ENCODE measurements around the gene PIK3R6.

Gene PIK3R6, protein sequence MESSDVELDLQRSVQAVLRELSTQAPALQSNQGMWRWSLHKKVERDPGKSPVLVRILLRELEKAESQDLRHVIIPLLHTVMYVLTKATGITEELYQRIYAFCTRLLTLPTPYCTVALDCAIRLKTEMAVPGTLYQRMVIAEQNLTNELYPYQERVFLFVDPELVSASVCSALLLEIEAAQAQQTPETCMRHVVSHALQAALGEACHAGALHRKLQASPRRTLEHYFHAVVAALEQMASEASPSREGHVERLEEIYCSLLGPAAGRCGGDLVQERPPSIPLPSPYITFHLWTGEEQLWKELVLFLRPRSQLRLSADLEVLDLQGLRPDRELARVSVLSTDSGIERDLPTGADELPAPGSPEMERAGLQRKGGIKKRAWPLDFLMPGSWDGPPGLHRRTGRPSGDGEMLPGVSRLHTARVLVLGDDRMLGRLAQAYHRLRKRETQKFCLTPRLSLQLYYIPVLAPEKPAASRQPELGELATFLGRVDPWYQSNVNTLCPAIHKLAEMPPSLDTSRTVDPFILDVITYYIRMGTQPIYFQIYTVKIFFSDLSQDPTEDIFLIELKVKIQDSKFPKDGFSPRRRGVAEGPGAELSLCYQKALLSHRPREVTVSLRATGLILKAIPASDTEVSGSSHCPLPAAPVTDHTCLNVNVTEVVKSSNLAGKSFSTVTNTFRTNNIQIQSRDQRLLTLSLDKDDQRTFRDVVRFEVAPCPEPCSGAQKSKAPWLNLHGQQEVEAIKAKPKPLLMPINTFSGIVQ

DNA sequence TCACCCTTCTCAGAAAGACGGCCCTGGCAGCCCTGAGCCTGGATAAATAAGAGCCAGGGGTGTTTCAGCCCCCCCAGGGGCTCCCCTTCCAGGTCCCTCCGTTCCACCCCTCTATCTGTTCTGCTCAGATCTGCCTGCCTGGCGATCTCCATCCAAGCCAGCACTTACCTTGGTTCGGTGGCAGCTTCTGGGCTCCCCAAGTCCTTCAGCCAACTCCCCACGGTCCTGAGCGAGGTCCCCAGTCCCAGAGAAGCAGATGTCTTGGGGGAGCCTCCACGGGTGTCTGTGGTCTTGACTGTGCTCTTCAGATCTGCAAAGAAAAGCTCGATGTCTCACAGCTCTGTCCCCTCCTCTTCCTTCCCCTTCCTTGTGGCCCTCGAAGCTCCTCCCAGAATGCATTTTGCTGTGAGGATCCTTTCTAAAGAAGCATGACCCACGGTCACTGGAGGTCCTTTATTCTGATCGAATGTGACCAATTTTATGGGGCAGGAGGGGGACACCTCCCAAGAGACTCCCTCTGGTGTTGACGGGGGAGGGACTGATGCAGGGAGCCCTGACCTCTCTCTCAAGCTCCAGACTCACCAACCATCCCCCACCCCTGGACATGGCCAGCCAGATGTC lies at the start of gene PIK3R6:
Gene PIK3R6 (minus strand): TSS at position 314 of the 621 bp plus-strand sequence. CDS start 17,880 bp downstream, outside the sequence.
- no peak within 1 kb of the TSS for H3K4me3 ChIP-seq (ENCODE audit: control insufficient read depth, low read depth, low read length)
- no peak for DNase-seq (ENCODE audit: low read depth)
- TF ChIP-seq, protein P1, sequence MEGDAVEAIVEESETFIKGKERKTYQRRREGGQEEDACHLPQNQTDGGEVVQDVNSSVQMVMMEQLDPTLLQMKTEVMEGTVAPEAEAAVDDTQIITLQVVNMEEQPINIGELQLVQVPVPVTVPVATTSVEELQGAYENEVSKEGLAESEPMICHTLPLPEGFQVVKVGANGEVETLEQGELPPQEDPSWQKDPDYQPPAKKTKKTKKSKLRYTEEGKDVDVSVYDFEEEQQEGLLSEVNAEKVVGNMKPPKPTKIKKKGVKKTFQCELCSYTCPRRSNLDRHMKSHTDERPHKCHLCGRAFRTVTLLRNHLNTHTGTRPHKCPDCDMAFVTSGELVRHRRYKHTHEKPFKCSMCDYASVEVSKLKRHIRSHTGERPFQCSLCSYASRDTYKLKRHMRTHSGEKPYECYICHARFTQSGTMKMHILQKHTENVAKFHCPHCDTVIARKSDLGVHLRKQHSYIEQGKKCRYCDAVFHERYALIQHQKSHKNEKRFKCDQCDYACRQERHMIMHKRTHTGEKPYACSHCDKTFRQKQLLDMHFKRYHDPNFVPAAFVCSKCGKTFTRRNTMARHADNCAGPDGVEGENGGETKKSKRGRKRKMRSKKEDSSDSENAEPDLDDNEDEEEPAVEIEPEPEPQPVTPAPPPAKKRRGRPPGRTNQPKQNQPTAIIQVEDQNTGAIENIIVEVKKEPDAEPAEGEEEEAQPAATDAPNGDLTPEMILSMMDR (conservative IDR thresholded peaks at IDR 0.05; ENCODE audit: control insufficient read depth, insufficient read depth, low read depth, low read length), result no peak

DNA sequence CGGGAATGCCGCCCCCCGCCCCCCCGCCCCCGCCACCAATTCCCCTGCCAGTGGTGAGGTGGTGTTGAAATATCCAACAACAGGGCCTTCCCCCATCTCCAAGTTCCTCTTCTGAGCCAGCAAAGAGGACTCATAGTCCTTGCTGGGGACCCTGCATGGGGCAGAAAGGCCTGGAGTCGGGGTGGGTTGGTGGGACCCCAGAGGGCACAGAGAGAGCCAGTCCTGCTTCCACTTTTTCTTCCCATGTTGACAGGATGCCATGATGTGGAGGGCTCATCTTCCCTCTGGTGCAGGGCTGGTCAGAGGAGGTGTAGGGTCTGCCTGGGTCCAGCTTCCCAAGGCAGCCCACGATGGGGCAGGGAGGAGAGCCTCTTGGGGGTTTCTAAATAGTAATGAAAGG lies 49.0 kb upstream of the PIK3R6 start:
- TF ChIP-seq, protein P1 (conservative IDR thresholded peaks at IDR 0.05; ENCODE audit: control insufficient read depth, insufficient read depth, low read depth, low read length), result no peak
- H3K4me3 ChIP-seq (ENCODE audit: control insufficient read depth, low read depth, low read length), result no peak overlapping the region
- peak; percentile 29 for DNase-seq (ENCODE audit: low read depth)

DNA sequence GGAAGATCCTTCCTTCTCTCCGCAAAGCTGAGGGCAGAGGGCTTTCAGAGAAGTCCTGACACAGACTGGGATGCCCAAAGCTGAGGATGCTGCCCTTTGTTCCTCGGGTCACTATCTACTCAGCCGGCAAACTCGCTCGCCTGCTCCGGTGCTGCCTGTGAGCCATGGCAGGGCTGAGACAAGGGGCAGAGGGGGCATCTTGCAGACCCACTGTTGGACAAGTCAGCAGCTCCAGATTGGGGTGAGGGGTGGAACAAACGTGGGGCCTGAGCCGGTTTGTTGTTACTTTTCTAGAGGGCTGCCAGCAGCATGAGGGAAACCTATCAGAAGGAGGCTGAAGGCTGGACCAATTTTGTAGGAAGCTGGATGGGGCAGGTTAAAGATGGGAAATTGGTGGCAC lies 47.1 kb upstream of the PIK3R6 start:
- H3K4me3 ChIP-seq (ENCODE audit: control insufficient read depth, low read depth, low read length), result no peak overlapping the region
- TF ChIP-seq, protein P1 (conservative IDR thresholded peaks at IDR 0.05; ENCODE audit: control insufficient read depth, insufficient read depth, low read depth, low read length), result no peak
- DNase-seq (ENCODE audit: low read depth), result no peak

DNA sequence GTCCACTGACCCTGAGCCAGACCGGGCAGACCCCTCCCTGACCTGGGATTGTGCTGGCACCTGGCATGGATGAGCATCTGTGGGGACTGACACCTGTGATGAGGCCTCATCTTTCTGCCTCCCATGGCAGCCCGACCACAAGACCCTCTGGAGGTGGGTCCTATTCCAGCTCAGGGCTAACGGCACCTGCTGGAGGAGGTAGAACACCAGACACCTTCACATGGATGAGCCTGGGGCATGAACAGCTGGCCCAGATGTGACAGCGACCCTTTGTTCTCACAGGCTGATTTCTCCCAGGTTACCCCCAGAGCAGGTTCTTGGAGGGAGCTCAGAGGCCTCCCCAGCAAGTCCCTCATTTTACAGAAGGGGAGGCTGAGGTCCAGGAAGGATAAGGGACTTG lies 46.4 kb upstream of the PIK3R6 start:
- TF ChIP-seq, protein P1 (conservative IDR thresholded peaks at IDR 0.05; ENCODE audit: control insufficient read depth, insufficient read depth, low read depth, low read length), result no peak
- H3K4me3 ChIP-seq (ENCODE audit: control insufficient read depth, low read depth, low read length), result no peak overlapping the region
- no peak for DNase-seq (ENCODE audit: low read depth)

DNA sequence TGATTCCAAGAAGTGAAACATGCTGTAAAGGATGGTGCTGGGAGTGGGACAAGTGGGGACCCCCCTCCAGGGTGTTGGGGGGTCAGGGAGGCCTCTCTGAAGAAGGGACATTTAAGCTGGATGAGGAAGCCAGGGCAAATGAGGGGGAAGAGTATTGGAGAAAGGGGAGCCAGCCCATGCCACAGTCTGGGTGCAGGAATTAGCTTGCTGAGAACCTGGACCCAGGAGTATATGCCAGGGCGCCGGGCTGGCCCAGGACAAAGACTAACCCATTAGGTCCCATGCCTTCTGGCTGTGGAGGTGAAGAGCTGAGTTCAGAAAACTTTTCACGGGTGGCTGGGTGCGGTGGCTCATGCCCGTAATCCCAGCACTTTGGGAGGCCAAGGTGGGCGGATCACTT lies 45.6 kb upstream of the PIK3R6 start:
- no peak overlapping the region for H3K4me3 ChIP-seq (ENCODE audit: control insufficient read depth, low read depth, low read length)
- no peak for DNase-seq (ENCODE audit: low read depth)
- TF ChIP-seq, protein P1 (conservative IDR thresholded peaks at IDR 0.05; ENCODE audit: control insufficient read depth, insufficient read depth, low read depth, low read length), result no peak

DNA sequence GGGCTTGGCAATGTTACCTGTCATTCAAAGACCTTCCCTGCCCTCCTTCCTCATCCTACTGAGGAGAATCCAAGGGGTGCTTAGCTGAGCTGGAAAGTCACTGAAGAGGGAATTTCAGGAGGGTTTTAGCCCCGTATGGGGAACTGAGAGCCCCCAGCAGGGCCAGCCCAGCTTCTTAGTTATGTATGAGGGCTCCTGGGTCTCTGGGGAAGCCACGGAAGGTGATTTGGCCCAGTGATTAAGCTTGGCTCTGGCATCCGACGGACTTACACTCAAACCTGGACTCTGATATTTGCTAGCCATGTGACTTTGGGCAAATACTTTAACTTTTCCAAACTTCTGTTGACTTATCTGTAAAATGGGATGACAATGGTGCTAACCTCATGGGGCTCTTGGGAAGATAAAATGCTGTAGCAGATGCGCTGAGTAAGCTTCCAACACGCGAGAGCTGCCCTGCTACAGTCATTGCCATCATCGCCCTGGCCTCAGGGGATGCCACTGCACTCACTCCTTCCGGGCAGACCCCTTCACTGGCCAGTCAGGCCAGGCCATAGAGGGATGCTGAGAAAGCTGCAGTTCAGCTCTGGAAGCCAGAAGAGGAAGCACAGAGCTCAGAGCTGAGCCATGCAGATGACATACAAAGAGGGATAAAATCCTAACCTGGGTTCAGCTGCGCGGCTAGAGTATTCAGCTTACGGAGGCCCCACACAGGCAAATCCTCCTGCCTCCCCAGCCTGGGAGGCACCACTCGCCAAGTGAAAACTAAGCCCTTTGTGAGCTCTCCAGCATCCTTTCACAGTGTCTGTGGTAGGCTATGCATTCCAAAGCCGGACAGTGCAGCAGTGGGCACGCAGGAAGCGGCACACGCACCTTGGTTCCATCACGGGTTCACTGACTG lies 44.9 kb upstream of the PIK3R6 start:
- no peak overlapping the region for H3K4me3 ChIP-seq (ENCODE audit: control insufficient read depth, low read depth, low read length)

More for the DNA sequence above, 44.9 kb upstream of the PIK3R6 start:
- no peak for DNase-seq (ENCODE audit: low read depth)
- TF ChIP-seq, protein P1 (conservative IDR thresholded peaks at IDR 0.05; ENCODE audit: control insufficient read depth, insufficient read depth, low read depth, low read length), result no peak
